ENCODE results near the gene PDCD1. TPM values are rescaled to one million over a fixed set of nuclear protein-coding genes. Genes with fewer than 3 reads are reported as not detected.

PDCD1 gene
- polyA plus RNA-seq, 1 experiment, result not detected

DNA sequence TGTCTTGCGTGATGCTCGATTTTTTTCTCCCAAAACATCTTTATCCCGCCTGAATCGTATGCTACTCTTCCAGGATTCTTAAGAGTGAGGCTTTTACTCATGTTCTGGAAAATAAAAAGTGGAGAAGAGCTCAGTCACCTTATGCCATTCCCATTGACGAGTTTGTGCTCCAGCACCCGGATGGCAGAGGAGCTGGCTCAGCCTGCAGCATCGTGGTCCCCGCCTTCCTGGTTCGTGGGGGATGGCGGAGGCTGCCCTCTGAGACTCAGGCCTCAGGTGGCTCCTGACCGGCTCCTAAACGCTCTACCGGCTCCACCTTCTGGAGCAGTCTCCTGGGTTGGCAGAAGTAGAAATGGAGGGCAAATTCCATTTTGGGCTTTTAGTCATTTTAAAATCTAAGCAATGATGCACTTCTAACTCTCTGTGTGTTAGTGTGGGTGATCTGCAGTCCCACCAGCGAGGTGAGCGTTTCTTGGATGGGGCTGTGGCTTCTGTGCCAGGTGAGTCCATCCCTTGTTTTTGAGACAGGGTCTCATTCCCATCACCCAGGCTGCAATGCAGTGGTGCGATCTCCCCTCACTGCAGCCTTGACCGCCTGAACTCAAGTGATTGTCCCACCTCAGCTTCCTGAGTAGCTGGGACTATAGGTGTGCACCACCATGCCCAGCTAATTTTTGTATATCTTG, 38.7 kb upstream of the PDCD1 start:
- Histone ChIP-seq H3K4me3 (ENCODE audit: low read depth, low read length) (no peak overlapping the region), H3K9me3 (ENCODE audit: control insufficient read depth, insufficient read depth, low read length) (peaks cover 37% of the 10 kb centered on the region; the same call in 1 of the 2 replicates), H3K27me3 (ENCODE audit: control insufficient read depth, insufficient read depth, low read length) (peaks cover 14% of the 10 kb centered on the region), H3K27ac (ENCODE audit: low read depth, low read length) (no peak overlapping the region)
- no peak for DNase-seq (ENCODE audit: low read depth, low spot score)
- CTCF ChIA-PET, result no interaction called here
- POLR2A ChIA-PET, result no interaction called here
- TF ChIP-seq, protein P1, sequence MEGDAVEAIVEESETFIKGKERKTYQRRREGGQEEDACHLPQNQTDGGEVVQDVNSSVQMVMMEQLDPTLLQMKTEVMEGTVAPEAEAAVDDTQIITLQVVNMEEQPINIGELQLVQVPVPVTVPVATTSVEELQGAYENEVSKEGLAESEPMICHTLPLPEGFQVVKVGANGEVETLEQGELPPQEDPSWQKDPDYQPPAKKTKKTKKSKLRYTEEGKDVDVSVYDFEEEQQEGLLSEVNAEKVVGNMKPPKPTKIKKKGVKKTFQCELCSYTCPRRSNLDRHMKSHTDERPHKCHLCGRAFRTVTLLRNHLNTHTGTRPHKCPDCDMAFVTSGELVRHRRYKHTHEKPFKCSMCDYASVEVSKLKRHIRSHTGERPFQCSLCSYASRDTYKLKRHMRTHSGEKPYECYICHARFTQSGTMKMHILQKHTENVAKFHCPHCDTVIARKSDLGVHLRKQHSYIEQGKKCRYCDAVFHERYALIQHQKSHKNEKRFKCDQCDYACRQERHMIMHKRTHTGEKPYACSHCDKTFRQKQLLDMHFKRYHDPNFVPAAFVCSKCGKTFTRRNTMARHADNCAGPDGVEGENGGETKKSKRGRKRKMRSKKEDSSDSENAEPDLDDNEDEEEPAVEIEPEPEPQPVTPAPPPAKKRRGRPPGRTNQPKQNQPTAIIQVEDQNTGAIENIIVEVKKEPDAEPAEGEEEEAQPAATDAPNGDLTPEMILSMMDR (IDR thresholded peaks at IDR 0.05; ENCODE audit: low read depth, low read length), result no peak

DNA sequence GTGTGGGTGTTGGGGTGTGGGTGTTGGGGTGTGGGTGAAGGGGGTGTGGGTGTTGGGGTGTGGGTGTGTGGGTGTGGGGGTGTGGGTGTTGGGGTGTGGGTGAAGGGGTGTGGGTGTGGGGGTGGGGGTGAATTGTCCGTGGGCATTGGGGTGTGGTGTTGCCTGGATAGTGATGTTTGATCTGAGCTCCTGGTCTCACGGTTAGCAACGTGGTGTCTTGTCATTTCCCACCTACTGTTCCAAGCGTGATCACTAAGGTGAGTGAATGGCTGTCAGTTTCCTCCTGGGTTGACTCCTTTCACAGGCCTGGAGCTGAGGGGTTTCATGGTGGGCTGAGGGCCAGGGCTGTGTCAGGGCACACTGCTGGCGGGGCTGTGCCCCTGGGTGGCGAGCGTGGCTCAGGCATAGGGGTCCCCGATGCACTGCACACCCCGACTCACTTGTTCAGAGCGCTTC, 38.1 kb upstream of the PDCD1 start:
- no peak overlapping the region for H3K4me3 ChIP-seq (ENCODE audit: low read depth, low read length)
- POLR2A ChIA-PET, result no interaction called here
- TF ChIP-seq, protein P1 (IDR thresholded peaks at IDR 0.05; ENCODE audit: low read depth, low read length), result no peak
- DNase-seq (ENCODE audit: low read depth, low spot score), result no peak
- H3K27ac ChIP-seq (ENCODE audit: low read depth, low read length), result no peak overlapping the region
- peaks cover 13% of the 10 kb centered on the region for H3K27me3 ChIP-seq (ENCODE audit: control insufficient read depth, insufficient read depth, low read length)
- H3K9me3 ChIP-seq (ENCODE audit: control insufficient read depth, insufficient read depth, low read length), result peaks cover 34% of the 10 kb centered on the region; the same call in 1 of the 2 replicates
- CTCF ChIA-PET, result no interaction called here

DNA sequence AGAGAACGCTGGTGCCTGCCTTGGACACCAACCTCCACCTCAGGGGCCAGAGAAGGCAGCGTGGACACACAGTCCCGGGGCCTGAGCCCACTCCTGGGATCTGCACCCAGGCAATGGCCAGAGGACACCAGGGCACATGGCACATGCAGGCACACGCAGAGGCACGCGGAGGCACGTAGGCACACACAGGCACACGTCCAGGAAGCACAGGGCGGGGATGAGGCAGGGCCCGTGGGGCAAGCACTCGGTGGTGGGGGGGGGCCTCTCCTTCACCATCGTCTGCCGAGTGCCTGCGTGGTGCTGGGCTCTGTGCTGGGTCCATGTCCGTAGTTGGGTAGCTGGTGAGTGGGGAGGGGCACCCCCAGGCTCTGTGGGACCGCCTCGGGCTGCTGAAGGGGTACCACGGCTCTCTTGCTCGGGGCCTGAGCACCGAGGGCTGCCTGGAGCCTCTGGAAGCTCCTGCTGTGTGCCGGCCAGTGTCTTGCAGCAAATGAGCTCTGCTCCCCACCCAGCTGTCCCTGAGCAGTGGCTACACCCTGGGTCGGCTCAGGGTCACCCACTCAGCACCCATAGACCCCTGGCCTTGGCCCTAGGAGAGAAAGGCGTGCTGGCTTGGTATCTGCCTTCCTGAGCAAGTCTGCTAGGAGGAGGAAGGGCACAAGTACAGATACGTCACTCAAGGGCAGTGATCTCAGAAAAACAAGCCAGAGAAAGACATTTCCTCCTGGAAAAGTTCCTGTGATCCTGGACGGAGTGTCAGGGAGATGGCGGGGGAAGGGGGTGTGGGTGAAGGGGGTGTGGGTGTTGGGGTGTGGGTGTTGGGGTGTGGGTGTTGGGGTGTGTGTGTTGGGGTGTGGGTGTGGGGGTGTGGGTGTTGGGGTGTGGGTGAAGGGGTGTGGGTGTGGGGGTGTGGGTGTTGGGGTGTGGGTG, 37.3 kb upstream of the PDCD1 start:
- peaks cover 29% of the 10 kb centered on the region; the same call in 1 of the 2 replicates for H3K9me3 ChIP-seq (ENCODE audit: control insufficient read depth, insufficient read depth, low read length)
- ChIA-PET POLR2A (no interaction called here), CTCF (no interaction called here)
- DNase-seq (ENCODE audit: low read depth, low spot score), result no peak
- peaks cover 5% of the 10 kb centered on the region for H3K27me3 ChIP-seq (ENCODE audit: control insufficient read depth, insufficient read depth, low read length)
- TF ChIP-seq, protein P1 (IDR thresholded peaks at IDR 0.05; ENCODE audit: low read depth, low read length), result no peak
- H3K27ac ChIP-seq (ENCODE audit: low read depth, low read length), result no peak overlapping the region
- no peak overlapping the region for H3K4me3 ChIP-seq (ENCODE audit: low read depth, low read length)

DNA sequence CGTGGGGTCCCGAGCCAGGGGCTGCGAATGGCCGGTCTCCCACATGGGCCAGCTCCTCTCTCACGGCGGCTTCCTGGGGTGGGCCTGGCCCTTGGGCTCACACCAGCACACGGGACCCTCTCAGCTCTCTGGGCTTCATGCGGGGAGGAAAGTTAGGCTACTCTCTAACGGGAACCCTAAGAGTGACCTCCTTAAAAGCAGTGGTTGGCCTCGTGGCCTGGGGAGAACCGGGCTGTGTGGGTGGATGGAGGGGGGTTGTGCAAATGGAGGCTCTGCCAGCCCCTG, 36.7 kb upstream of the PDCD1 start:
- ChIA-PET CTCF (no interaction called here), POLR2A (no interaction called here)
- Histone ChIP-seq H3K9me3 (ENCODE audit: control insufficient read depth, insufficient read depth, low read length) (peaks cover 29% of the 10 kb centered on the region; the same call in 1 of the 2 replicates), H3K27me3 (ENCODE audit: control insufficient read depth, insufficient read depth, low read length) (no peaks in the 10 kb centered on the region), H3K4me3 (ENCODE audit: low read depth, low read length) (no peak overlapping the region), H3K27ac (ENCODE audit: low read depth, low read length) (no peak overlapping the region)
- no peak for DNase-seq (ENCODE audit: low read depth, low spot score)
- TF ChIP-seq, protein P1 (IDR thresholded peaks at IDR 0.05; ENCODE audit: low read depth, low read length), result no peak

Measured in AG04450 (cell line).